Activated CD8-positive, alpha-beta T cell treated with anti-CD3 and anti-CD28 coated beads for 36 hours (primary cell): Measurements from ENCODE around the gene RGS8. TPM values are rescaled to one million over a fixed set of nuclear protein-coding genes. Genes with fewer than 3 reads are reported as not detected.
"Not testable (repeated sequence)": the region's sequence is repeated elsewhere in the genome, so short reads cannot be mapped to it uniquely, and the experiment has no call there.

ENCODE experiments used
- ATAC-seq: fragments of 200-7000 bp; cut with Tn5 transposase; one replicate; pipeline ENCODE4 v1.10.0; 2021; ENCODE audit warnings: mild to moderate bottlenecking, moderate library complexity
- CTCF ChIA-PET: fragments of 350-600 bp; sonication (Branson Sonifier 250); formaldehyde crosslinking; loops from one replicate; lab custom pipeline; 2021; ENCODE audit warnings: antibody characterized with exemption; lab: Charles Lee
- POLR2A ChIA-PET: fragments of 350-600 bp; sonication (Branson Sonifier 250); formaldehyde crosslinking; loops from one replicate; lab custom pipeline; 2021; ENCODE audit warnings: antibody characterized with exemption; lab: Charles Lee
- DNase-seq: peaks from one replicate; pipeline ENCODE4 v3.0.0-alpha.2; 2020
- H3K27ac Mint-ChIP-seq: one replicate; pipeline ENCODE4 v1.8.0; 2021; ENCODE audit warnings: mild to moderate bottlenecking, mixed read lengths
- H3K27me3 Mint-ChIP-seq: one replicate; pipeline ENCODE4 v1.8.0; 2021; ENCODE audit warnings: mixed read lengths
- H3K36me3 Mint-ChIP-seq: one replicate; pipeline ENCODE4 v1.8.0; 2021; ENCODE audit warnings: low read depth, mixed read lengths
- H3K4me1 Mint-ChIP-seq: one replicate; pipeline ENCODE4 v1.8.0; 2021; ENCODE audit warnings: low read depth, mixed read lengths
- H3K4me3 Mint-ChIP-seq: one replicate; pipeline ENCODE4 v1.8.0; 2021; ENCODE audit warnings: mild to moderate bottlenecking, moderate library complexity, mixed read lengths
- H3K9me3 Mint-ChIP-seq: one replicate; pipeline ENCODE4 v1.8.0; 2021; ENCODE audit warnings: mixed read lengths
- CTCF ChIP-seq: fragments of 200-600 bp; IDR thresholded peaks from one replicate; pipeline ENCODE4 v1.8.0; 2022; ENCODE audit warnings: antibody characterized with exemption, mild to moderate bottlenecking
- intact Hi-C: fragments of 100-400 bp; cut with micrococcal nuclease; formaldehyde crosslinking; loops from one replicate; pipeline ENCODE4 v1.10.0; 2022
- total RNA-seq, 2 experiments: library from RNA; stranded (reverse); gene quantifications; one replicate each; pipeline ENCODE4 v1.2.3, GENCODE V29; 2021

The RGS8 gene
- total RNA-seq, 2 experiments from 2014 or later, result not detected

- no peak for TF ChIP-seq CTCF
- intact Hi-C loops, result no loop called here
- ChIA-PET POLR2A (interaction anchor here (1.5 to 1.6 kb wide), 2 partner anchors 8 to 17 kb away, joined by 3 to 4 read pairs; no protein-coding TSS in a partner anchor), CTCF (interaction anchor here (0.6 to 1.5 kb wide), 7 partner anchors 20 to 102 kb away, joined by 3 to 5 read pairs (median 3); no protein-coding TSS in a partner anchor)
- no peaks in the 10 kb centered on the region for H3K4me1 Mint-ChIP-seq
- ATAC-seq, result no peak
- DNase-seq, result no peak
- H3K9me3 Mint-ChIP-seq, result no peaks in the 10 kb centered on the region
- no peaks in the 10 kb centered on the region for H3K36me3 Mint-ChIP-seq
- H3K27me3 Mint-ChIP-seq, result peaks cover 31% of the 10 kb centered on the region
- H3K27ac Mint-ChIP-seq, result no peak overlapping the region
- H3K4me3 Mint-ChIP-seq, result no peak overlapping the region
Observed at GRCh38 chr1:182699393-182700350, 15.3 kb upstream of the RGS8 start.

GRCh38 chr1:182698971-182699370, 14.6 kb upstream of the RGS8 start:
- no peak overlapping the region for H3K27ac Mint-ChIP-seq
- CTCF ChIA-PET, result interaction anchor here (0.9 to 1.5 kb wide), 4 partner anchors 84 to 102 kb away, joined by 3 to 5 read pairs (median 3); no protein-coding TSS in a partner anchor
- DNase-seq (no peak), ATAC-seq (no peak)
- intact Hi-C loops, result no loop called here
- no peaks in the 10 kb centered on the region for H3K36me3 Mint-ChIP-seq
- H3K4me3 Mint-ChIP-seq, result no peak overlapping the region
- H3K27me3 Mint-ChIP-seq, result peaks cover 31% of the 10 kb centered on the region
- POLR2A ChIA-PET, result no interaction called here
- TF ChIP-seq CTCF, result no peak
- H3K4me1 Mint-ChIP-seq, result no peaks in the 10 kb centered on the region
- no peaks in the 10 kb centered on the region for H3K9me3 Mint-ChIP-seq

- peaks cover 26% of the 10 kb centered on the region for H3K27me3 Mint-ChIP-seq
- intact Hi-C loops, H3K4me1 Mint-ChIP-seq, POLR2A ChIA-PET, H3K4me3 Mint-ChIP-seq, H3K27ac Mint-ChIP-seq, H3K36me3 Mint-ChIP-seq, DNase-seq, ATAC-seq, H3K9me3 Mint-ChIP-seq: not testable (repeated sequence)
- CTCF ChIA-PET, result interaction anchor here (1.3 kb wide), 1 partner anchor 92 kb away, joined by 4 read pairs; no protein-coding TSS in a partner anchor
Observed at GRCh38 chr1:182693139-182693538, 8.8 kb upstream of the RGS8 start.

- H3K4me3 Mint-ChIP-seq, result no peak overlapping the region
- intact Hi-C loops, result no loop called here
- no peak for TF ChIP-seq CTCF
- H3K36me3 Mint-ChIP-seq, result no peaks in the 10 kb centered on the region
- no peak overlapping the region for H3K27ac Mint-ChIP-seq
- H3K27me3 Mint-ChIP-seq, result peaks cover 17% of the 10 kb centered on the region
- H3K9me3 Mint-ChIP-seq, result peaks cover 7% of the 10 kb centered on the region
- DNase-seq (no peak), ATAC-seq (no peak)
- POLR2A ChIA-PET, result interaction anchor here (1.2 kb wide), 1 partner anchor 35 kb away, joined by 3 read pairs; no protein-coding TSS in a partner anchor
- CTCF ChIA-PET, result interaction anchor here (0.6 to 1.6 kb wide), 4 partner anchors 17 to 94 kb away, joined by 3 to 8 read pairs (median 4); no protein-coding TSS in a partner anchor
- no peaks in the 10 kb centered on the region for H3K4me1 Mint-ChIP-seq
Observed at GRCh38 chr1:182690886-182691443, 6.6 kb upstream of the RGS8 start.

GRCh38 chr1:182688436-182689205, 4.2 kb upstream of the RGS8 start:
- Mint-ChIP-seq H3K27me3 (peaks cover 21% of the 10 kb centered on the region), H3K9me3 (peaks cover 7% of the 10 kb centered on the region), H3K36me3 (no peaks in the 10 kb centered on the region), H3K4me3 (no peak overlapping the region), H3K4me1 (no peaks in the 10 kb centered on the region), H3K27ac (no peak overlapping the region)
- ChIA-PET CTCF (interaction anchor here (1.1 kb wide), 1 partner anchor 93 kb away, joined by 4 read pairs; no protein-coding TSS in a partner anchor), POLR2A (interaction anchor here (0.7 kb wide), 1 partner anchor 17 kb away, joined by 4 read pairs; no protein-coding TSS in a partner anchor)
- DNase-seq (no peak), ATAC-seq (no peak)
- no peak for TF ChIP-seq CTCF
- intact Hi-C loops, result no loop called here
